Measurements from ENCODE around the gene CHAC1.
A peak's percentile ranks its signal among the peaks of the same experiment; 100 is the strongest.

Gene CHAC1, protein sequence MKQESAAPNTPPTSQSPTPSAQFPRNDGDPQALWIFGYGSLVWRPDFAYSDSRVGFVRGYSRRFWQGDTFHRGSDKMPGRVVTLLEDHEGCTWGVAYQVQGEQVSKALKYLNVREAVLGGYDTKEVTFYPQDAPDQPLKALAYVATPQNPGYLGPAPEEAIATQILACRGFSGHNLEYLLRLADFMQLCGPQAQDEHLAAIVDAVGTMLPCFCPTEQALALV

DNA sequence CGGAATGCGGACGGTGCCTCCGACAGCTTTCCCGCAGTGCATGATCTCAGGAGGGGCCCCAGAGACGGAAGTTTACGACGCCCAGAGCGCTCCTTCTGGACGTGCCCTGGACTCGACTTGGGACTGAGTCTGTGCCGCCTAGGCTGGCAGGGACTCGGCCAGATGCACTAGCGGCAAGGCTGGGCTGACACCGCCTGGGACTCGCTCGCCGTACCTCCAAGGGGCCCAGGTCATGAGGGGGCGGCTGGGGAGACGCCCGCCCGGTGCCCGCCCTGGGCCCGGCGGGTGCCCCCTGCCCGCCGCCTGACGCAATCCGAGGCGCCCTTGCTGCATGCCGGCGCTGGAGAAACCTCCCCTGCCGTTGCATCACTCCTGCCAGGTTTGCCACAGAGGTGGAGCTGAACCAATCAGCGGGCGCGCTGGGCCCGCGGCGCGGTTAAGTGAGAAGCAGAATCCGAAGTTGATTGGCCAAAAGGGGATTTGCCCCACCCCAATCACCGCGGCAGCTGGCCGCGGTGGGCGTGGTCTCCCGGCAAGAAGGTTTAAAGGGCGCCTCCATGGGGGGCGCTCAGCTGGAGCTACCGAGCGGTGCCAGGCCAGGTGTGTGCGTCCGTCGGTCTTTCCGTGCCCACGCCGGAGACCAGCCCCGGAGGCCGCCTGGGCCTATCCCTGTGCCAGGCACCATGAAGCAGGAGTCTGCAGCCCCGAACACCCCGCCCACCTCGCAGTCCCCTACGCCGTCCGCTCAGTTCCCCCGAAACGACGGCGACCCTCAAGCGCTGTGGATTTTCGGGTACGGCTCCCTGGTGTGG, at the start of gene CHAC1:
Gene CHAC1 (plus strand): TSS at position 571 of the 812 bp plus-strand sequence. CDS start 113 bp downstream, at position 684.
- peak; percentile 96 for DNase-seq
- in situ Hi-C loops (cut with HindIII; ENCODE audit: low pct_ligation_motif_present, low pct_unique_long_range_greater_than_20kb, low sequenced_read_pairs) = no loop called here

DNA sequence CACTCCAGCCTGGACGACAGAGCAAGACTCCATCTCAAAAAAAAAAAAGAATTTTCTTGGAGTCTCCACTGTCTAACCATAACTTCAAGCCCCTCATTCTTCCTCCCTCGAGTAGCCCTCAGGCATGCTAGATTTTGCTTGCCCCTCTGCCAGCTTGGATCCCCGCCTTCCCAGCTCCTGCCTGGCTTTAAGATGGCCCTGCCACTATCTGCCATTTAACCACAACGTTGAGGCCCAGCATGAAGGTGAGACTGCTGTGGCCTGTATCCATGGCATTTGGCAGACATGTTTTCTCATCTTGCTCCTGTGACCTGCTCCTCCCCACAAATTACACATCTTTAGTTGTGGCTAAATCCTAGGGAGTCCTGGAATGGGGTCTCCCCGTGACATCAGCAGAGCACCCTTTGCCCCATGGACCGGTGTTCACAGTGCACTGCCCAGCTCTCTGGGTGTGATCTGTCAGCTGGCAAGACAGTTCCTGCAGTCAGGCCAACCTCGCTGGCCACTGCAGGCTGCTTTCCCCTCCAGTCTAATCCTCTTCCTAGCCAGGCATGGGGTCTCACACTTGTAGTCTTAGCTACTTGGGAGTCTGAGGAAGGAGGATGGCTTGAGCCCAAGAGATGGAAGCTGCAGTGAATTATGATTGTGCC, 48.6 kb upstream of the CHAC1 start:
- no peak for DNase-seq
- in situ Hi-C loops (cut with HindIII; ENCODE audit: low pct_ligation_motif_present, low pct_unique_long_range_greater_than_20kb, low sequenced_read_pairs) = no loop called here

DNA sequence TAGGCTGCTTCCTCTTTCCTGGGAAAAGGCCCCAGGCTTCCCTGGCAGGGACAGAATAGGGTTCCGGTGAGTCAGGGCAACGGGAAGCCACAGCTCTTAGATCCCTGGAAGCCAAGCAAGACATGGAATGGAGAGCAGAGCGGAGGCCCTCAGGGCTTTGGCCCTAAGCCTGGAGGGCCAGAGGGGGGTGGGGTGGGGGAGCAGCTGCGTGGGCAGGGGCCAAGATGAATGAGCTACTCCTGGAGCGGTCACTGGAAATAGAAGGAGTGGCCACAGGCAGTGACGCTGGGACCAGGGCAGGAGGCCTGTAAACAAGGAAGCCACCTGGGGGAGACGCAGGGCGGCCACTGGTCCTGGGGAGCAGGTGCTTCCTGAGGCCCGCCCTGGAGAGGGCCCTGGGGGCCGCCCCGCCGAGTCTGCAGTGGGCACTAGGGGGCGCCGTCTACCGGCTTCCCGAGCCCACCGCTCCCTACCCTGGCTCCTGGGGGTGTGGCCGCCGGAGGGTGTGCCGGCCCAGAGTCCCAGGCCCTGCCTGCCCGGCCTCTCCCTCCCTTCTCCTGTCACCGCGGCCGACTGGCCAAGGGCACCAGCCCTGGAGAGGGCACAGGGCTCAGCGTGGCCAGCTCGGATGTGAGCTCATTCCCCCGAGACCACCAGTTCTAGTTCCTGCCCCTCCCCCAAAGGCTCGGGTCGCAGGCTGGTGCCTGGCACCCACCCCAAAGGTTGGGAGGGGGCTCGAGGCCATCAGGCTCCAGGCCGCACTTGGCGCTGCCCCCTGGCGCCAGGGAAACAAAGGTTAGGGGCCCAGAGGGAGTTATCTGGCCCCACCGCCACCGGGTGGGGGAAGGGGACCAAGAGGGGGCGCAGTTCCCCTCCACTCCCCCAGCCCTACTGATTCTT, 46.9 kb upstream of the CHAC1 start:
- in situ Hi-C loops (cut with HindIII; ENCODE audit: low pct_ligation_motif_present, low pct_unique_long_range_greater_than_20kb, low sequenced_read_pairs) = no loop called here
- peak; percentile 82 for DNase-seq

DNA sequence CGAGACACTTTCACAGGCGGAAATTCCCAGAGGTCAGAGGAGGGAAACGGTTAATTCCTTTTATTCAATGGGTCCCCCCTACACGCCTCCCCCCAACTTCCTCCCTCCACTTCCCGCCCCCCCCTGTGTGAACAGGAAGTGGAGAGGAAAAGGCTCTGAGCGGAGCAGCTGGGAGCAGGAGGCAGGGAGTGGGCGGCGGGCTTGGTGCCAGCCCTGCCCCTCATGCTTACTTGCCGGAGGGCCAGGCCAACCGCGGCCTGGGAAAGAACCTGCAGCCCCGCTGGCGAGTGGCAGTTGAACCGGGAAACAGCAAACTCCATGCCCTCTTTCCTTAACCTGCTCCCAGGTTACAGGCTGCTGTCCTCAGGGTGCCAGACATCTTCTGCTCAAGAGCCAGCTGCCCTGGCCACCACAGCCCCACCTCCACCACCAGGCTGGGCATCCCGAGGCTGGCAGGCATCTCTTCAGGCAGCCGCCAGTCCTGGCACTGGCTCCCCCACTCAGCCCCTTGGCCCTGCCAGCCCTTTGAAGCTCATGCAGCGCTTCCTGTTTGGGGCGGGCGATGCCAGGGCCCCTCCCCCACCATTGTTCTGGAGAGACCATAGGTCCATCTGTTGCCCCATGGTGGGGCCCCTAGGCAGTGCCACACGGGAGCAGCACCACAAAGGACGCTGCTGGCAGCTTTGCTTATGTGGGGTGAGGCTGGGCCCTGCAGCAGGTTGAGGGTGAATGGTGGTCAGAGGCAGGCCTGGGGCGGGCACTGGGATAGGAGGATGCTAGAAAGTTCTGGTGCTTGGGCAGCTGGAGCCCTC, 46.1 kb upstream of the CHAC1 start:
- in situ Hi-C loops (cut with HindIII; ENCODE audit: low pct_ligation_motif_present, low pct_unique_long_range_greater_than_20kb, low sequenced_read_pairs) = no loop called here
- no peak for DNase-seq

DNA sequence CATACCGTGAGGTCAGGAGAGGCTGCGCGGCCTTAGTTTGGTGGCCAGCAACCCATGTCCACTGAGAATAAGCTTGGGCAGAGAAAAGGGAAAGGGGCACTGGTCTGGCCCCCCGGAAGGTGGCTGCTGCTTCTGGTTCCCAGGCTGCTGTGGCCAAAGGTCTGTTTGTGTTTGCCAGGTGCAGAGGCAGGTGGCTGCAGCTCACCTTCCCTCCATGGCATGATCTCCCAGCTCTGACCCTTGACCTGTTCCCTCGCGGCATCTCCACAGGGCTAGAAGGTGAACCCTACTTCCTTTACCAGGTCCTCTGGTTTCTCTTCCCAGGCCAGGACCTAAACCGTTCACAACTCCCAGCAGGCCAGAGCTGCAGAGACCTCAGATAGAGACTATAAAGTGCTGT, 45.2 kb upstream of the CHAC1 start:
- in situ Hi-C loops (cut with HindIII; ENCODE audit: low pct_ligation_motif_present, low pct_unique_long_range_greater_than_20kb, low sequenced_read_pairs) = no loop called here
- no peak for DNase-seq

DNA sequence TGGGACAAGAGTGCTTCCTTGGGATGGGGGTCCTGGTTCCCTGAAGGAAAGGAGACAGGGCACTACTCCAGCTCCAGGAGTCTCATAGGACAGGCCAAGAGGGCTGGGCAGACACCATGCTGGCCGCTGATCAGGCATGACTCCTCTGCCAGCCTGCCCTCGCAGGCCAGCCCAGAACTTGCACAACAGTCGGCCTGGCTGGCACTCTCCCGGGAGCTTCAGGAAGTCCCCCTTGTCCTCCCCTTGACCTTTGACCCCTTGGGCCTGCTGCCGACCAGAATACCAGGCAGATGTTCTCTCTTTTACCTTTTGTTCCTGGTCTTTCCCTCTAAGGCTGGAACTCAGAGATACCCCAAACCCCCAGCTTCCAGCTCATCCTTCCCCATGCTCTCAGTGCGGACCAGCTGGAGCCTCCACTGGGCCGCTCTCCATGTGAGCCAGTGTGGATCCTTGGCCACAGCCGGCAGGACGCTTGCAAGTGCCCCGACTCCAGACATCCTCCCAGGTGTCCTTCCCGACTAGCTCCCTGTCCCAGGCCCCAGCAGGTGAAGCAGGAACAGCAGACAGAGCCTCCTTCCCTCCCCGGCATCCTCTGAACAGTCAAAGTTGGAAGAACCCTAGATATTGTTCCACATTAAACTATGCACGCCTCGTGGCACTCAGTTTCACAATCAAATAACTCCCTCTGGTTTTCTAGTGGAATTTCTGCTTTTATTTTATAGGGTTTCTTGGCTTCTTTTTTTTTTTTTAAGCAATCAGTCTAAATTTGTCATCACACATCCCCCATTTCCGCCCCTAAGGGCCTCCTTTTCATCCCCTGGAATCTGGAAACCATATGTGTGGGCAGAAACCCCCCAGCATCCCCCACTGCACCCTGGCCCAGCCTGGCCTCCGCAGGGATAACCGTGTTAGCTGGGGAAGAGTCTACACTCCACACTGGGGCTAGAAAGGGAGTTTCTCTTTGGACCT, 43.3 kb upstream of the CHAC1 start:
- in situ Hi-C loops (cut with HindIII; ENCODE audit: low pct_ligation_motif_present, low pct_unique_long_range_greater_than_20kb, low sequenced_read_pairs) = no loop called here
- DNase-seq = no peak

DNA sequence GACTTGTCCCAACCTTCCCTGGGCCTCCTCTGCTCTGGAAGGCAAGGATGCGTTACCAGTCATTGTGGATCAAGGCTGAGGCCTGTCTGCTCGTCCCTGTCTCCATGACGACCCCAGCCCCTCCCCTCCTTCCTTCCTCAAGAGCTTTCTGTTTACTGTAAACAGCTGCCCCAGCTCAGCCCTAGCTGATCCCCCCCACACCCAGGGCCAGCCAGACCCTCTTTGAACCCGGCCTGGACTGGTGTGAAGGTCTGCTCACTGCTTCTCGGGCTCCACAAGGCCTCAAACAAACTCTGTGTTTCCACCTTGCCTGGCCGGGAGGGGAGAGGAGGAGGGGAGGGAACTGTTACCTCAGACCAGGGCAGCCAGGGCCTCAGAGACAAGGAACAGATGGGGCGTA, 42.1 kb upstream of the CHAC1 start:
- in situ Hi-C loops (cut with HindIII; ENCODE audit: low pct_ligation_motif_present, low pct_unique_long_range_greater_than_20kb, low sequenced_read_pairs) = no loop called here
- DNase-seq = no peak

DNA sequence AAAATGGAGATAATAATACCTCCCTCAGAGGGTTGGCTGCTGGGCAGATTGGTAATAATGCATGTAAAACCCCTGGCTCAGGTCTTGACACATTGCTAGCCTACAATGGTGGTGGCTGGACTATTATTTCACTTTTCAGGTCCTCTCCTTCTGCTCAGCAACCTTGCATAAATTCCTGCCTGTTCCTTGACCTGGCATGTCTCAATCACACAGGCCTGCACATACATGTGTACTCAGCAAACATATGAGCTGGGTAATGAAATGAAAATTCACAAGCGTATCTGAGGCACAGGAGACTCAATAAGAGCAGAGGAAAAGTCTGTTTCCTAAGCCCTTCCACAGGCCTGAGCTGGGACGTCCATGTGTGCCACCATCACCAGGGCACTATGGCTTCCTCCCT, 41.6 kb upstream of the CHAC1 start:
- in situ Hi-C loops (cut with HindIII; ENCODE audit: low pct_ligation_motif_present, low pct_unique_long_range_greater_than_20kb, low sequenced_read_pairs) = no loop called here
- no peak for DNase-seq

DNA sequence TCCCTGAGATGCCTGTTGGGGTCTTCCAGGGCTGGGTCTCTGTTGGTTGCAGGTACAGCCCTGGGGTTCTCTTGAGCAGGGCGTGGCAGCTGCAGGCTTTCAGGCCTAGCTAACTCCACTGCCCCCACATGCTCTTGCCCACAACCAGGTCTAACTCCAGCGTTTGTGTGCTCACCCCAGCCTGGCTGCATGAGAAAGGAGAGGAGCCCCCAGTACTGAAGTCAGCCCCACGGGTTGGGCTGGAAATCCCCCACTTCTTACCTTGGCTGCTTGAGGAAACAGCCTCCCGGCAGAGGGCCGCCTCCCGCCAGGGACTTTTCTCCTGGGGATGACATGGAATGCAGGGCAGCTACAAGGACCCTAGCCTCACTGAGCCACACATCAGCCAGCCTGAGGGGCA, 40.8 kb upstream of the CHAC1 start:
- in situ Hi-C loops (cut with HindIII; ENCODE audit: low pct_ligation_motif_present, low pct_unique_long_range_greater_than_20kb, low sequenced_read_pairs) = no loop called here
- DNase-seq = no peak

DNA sequence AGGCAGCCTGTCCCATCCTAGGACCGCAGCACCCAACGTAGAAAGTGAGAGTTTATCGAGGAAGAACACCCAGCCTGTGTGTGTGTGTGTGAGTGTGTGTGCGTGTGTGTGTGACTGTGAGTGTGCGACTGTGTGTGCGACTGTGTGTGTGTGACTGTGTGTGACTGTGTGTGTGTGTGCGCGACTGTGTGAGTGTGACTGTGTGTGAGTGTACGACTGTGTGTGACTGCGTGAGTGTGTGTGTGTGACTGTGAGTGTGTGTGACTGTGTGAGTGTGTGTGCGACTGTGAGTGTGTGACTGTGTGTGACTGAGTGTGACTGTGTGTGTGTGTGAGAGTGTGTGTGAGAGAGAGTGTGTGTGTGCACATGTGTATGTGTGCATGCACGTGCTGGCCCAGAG, 39.3 kb upstream of the CHAC1 start:
- DNase-seq = no peak
- in situ Hi-C loops (cut with HindIII; ENCODE audit: low pct_ligation_motif_present, low pct_unique_long_range_greater_than_20kb, low sequenced_read_pairs) = no loop called here

DNA sequence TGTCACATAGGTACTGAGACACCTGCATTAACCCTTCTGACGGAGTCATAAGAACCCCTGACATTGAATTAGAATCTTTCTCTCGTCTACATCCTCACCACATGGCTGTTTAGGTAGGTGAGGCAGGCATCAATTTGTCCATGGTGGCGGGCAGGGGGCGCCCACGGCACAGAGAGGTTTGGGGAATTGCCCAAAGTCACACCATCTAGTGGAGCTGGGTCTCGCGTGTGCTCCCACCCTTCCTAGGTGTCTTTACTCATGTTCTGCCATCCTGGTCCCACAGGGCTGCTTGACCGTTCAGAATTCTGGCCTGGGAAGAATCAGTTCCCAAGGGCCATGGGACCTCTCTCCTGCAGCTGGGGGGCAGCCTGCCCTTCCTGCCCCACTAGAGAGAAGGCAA, 38.8 kb upstream of the CHAC1 start:
- in situ Hi-C loops (cut with HindIII; ENCODE audit: low pct_ligation_motif_present, low pct_unique_long_range_greater_than_20kb, low sequenced_read_pairs) = no loop called here
- no peak for DNase-seq

DNA sequence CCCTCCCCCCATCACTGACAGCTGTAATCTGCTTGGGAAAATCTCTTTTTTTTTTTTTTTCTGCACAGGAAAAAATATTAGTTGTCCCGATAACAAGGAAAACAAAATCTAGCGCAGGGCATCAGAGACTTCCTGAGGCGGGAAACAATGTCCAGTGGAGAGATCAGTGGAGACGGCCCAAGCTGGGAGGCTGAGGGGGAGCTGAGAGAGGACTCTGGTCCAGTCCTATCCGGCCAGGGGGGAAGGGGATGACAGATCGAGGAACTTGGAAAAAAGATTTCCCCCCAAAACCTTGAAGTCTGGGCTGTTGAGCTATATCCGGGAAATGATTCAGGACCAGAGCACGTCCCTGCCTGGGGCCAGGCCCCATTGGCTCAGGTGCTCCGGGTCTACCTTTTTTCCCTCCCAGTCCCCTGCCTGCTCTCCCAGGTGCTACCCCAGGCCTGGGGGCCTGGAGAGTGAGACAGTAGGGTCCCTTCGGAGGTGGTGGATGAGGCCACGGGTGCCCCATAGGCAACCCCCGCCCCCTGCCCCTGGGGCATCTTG, 38.1 kb upstream of the CHAC1 start:
- no peak for DNase-seq
- in situ Hi-C loops (cut with HindIII; ENCODE audit: low pct_ligation_motif_present, low pct_unique_long_range_greater_than_20kb, low sequenced_read_pairs) = no loop called here

DNA sequence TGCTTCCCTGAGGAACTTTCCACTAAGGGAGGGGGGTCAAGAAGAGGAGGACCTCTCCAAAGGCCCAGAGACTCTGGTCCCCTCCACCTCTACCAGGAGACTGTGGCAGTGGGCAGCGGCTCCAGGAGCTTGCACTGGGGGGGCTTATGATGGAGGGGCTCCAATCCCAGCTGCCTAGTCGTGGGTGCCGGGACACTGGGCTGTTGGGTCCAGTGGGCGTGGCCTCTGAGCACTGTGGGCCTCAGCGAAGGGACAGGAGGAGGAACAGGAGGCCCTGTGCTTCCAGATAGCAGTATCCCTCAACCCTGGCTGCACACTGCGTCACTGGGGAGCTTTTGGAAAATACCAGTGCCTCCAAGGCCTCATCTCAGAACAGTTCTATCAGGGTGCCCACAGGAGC, 37.6 kb upstream of the CHAC1 start:
- in situ Hi-C loops (cut with HindIII; ENCODE audit: low pct_ligation_motif_present, low pct_unique_long_range_greater_than_20kb, low sequenced_read_pairs) = no loop called here
- no peak for DNase-seq

DNA sequence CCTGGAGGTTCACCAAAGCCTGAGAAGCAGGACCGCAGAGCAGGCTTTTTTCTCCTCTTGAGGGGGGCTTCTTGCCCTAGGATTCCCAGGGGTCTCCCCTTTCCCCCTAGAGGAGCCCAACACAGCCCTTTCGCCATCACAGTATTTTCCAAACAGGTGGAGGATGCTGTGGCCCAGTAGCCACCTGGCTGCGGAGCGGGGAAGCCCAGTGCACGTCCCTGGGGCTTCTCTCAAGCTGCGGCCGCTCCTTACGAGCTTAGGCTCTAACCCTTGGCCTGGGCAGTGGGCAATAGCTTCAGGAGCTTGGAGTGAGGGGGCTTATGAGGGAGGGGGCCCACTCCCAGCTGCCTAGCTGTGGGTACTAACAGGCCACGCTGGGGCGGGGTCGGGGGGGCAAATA, 35.7 kb upstream of the CHAC1 start:
- in situ Hi-C loops (cut with HindIII; ENCODE audit: low pct_ligation_motif_present, low pct_unique_long_range_greater_than_20kb, low sequenced_read_pairs) = no loop called here
- no peak for DNase-seq

DNA sequence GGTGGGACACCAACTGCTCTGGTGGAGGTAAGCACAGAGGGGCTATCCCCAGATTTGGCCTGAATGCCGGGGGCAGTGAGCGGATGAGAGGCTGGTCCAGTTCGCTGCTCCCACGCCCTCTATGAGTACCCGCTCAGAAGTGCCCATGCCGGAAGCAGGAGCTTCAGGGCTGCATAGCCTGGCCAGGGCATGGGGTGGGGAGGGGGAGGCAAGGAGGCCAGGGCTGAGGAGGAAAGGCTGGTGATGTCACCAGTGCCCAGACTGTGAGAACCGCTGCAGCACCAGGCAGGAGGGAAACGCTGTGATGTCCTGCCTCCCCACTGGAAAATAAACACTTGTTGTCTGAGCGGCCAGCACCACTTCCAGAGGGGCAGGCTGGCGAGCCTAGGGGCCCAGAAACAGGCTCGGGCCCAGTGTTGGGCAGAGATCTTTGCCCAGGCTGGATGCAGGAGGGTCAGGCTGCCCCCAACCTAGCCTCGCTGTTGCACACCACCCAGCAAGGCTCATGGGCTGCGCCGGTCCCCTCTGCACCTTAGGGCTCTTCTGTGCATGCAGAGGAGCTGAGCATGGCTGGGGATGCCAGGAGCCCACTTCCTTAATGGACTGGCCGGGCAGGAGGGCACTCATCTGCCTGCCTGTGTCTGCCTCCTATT, 35.0 kb upstream of the CHAC1 start:
- DNase-seq = no peak
- in situ Hi-C loops (cut with HindIII; ENCODE audit: low pct_ligation_motif_present, low pct_unique_long_range_greater_than_20kb, low sequenced_read_pairs) = no loop called here

DNA sequence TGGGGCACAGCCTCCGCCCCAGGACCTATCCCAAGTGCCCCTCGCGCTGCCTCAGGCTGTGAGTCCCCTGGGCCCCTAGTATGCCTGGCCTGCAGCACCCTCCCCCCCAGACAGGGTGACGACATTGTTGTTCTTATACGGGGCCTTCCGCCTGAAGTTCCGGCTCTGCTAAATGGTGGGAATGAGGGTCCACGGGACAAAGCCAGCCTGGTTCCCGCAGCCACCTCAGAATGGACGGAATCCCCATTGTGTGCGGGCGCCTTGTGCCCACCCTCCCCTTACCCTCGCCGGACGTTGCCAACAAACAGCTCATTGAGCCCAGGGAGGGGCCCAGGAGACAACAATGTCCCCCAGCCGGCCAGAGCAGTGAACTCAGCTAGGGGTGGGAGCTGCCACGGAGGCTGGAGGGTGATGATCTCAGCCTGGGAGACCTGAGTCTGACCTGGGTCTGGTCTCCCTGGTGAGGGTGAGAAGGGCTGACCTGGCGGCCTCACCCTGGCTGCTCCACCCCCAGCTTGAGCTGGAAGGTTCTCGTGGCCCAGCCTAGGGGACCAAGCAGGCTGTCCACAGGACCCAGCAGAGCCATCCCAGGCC, 34.4 kb upstream of the CHAC1 start:
- no peak for DNase-seq
- in situ Hi-C loops (cut with HindIII; ENCODE audit: low pct_ligation_motif_present, low pct_unique_long_range_greater_than_20kb, low sequenced_read_pairs) = no loop called here

All from ACHN (cell line).